Measurements from ENCODE around the gene DTD1. TPM values are rescaled to one million over a fixed set of nuclear protein-coding genes. Genes with fewer than 3 reads are reported as not detected.

Gene DTD1
- total RNA-seq, 1 donor from 2014 or later = 5.6 TPM

DNA sequence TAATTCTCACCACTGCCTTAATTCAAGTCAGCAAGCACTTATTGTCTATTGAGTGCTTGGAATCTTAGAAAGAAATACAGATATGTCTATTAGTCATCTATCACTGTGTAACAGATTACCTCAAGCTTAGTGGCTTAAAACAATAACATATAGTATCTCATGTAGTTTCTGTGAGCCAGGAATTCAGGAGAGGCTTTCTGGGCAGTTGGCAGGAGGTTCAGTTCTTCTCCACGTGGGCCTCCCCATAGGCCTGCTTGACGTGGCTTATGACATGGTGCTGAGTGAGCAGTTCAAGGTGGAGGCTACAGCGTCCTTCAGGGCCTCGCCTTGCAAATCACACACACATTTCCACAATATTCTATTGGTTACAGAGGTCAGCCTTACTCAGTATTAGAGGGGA lies 69.7 kb downstream of the DTD1 start:
- ATAC-seq (no peak), DNase-seq (ENCODE audit: low spot score) (no peak)

GRCh38 chr20:18662279-18663040 lies 74.6 kb downstream of the DTD1 start:
- no peak for ATAC-seq

GRCh38 chr20:18663932-18664331 lies 76.1 kb downstream of the DTD1 start:
- DNase-seq (ENCODE audit: low spot score) (no peak), ATAC-seq (no peak)

More at GRCh38 chr20:18662279-18663040, 74.6 kb downstream of the DTD1 start:
- no peak for DNase-seq (ENCODE audit: low spot score)

- no peak for ATAC-seq
- no peak for DNase-seq (ENCODE audit: low spot score)
These were observed 77.3 kb downstream of the DTD1 start for GRCh38 chr20:18665135-18665534.

GRCh38 chr20:18666803-18667415 lies 79.1 kb downstream of the DTD1 start:
- ATAC-seq (no peak), DNase-seq (ENCODE audit: low spot score) (no peak)

GRCh38 chr20:18669241-18670019 lies 81.6 kb downstream of the DTD1 start:
- DNase-seq (ENCODE audit: low spot score) (no peak), ATAC-seq (no peak)

DNA sequence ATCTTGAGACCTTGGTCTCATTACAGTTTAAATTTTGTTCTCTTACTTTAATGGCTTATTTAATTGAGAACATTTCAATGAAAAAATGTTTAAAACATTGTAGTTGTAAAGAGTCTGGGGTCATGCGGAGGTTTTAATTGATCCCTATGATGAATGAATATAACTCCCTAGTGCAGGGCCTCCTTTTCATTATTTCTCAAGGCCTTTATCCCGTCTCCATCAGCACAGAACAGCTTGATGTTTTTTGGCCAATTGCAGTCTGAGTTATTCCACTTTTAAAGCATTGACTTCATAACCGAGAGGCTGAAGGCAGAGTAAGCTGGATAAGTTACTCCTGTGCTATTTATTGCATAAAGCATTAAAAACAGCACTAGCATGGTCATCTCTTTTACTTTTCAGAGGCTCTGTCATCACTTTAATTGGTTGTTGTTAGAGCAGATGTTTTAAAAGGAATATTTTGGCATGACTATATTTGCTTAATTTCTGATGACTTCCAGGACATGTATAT lies 83.4 kb downstream of the DTD1 start:
- no peak for ATAC-seq

DNA sequence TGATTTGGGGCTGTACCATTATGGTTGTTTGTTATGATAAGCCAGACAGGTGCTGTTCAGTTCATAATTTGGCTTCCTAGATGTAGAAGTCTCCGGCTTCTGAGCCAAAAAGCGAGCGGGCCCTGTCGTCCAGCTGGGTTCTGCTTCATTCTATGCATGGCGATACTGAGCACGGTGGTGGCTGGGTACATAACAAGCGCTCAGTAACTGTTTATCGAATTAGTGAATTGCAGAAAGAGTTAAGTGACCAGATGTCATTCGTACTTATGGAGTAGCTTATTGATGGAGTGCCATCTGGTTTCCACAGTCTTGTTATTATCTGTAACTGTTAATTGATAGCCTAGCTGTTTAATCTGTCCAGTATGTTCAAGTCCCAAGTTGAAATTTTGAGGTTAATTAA lies 85.0 kb downstream of the DTD1 start:
- no peak for DNase-seq (ENCODE audit: low spot score)
- no peak for ATAC-seq

More for the DNA sequence above, 83.4 kb downstream of the DTD1 start:
- DNase-seq (ENCODE audit: low spot score) = no peak

DNA sequence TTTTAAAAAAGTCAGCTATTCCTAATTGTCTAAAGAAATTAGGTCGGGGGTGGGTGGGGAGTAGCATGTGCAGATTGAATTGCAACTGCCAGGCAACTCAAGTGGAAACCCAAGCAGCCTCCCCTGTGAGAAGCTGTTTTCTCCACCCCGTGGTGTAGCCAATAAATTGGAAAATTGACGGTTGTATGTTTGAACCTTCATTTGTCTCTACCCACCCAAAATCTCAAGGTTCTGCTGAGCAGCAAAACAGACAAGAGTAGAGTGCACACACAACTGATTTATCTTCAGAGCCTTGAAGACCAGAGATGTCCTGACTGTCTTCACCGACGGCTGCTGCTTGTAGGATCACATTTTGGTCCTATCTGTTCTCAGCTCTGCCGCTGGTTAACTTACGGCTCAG lies 88.5 kb downstream of the DTD1 start:
- no peak for ATAC-seq
- DNase-seq (ENCODE audit: low spot score) = no peak

DNA sequence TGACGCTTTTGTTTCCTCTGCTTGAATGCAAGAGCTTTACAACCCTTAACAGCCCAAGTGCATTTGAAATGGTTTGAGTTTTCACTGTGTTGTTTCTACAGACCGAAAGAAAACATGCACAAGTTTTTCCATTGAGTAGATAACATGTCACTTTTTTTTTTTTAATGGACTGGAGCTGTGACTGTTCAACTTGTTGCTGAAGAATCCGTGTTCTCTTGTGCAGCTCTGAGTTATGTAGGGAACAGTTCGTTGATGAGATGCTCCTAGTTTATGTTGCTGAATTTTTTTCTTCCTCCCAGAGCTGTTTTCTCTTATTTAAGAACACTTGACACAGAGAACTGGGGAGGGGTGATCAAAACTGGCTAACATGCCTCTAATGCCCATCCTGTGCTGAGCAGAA lies 89.3 kb downstream of the DTD1 start:
- no peak for ATAC-seq
- no peak for DNase-seq (ENCODE audit: low spot score)

- no peak for ATAC-seq
These were observed 90.9 kb downstream of the DTD1 start for GRCh38 chr20:18678549-18679419.

DNA sequence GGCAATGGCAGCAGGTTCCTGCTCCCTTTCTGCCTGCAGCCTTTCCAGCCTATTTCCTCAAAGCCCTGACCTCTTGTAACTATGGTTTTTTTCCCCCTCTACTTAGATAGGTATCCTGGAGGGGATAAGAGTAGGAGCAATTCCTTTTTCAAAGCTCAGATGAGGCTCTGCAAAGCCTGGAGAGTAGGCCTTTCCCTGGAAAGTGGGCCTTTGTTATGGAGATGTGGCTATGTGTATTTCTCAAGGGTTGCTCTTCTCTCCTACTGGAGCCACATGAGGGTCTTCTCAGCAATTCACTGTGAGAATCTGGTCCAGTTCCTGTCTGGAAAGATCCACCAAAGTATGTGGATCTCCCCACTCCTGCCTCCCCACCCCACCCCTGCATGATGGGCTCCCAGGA lies 96.0 kb downstream of the DTD1 start:
- no peak for DNase-seq (ENCODE audit: low spot score)
- no peak for ATAC-seq

More at GRCh38 chr20:18678549-18679419, 90.9 kb downstream of the DTD1 start:
- DNase-seq (ENCODE audit: low spot score) = no peak

- ATAC-seq (no peak), DNase-seq (ENCODE audit: low spot score) (no peak)
These were observed 96.9 kb downstream of the DTD1 start for GRCh38 chr20:18684775-18685174.

DNA sequence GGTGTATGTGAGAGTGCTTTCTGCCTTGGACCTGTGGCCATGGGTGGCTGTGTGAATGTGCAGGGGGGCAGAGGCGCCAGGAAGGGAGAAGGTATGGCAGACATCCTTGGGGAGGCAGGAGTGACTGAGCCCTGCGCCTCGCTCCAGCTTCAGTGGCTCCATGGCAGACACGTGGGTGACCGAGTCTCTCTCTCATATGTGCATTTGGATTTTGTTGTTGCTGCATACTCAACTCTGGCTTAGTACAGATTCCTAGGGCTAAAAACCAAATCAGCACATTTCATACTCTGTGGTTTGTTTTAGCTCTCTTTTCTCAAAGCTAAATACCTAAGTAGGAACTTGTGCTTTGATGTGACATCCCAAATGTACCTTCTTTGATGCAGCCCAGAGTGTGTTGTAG lies 97.6 kb downstream of the DTD1 start:
- no peak for ATAC-seq
- no peak for DNase-seq (ENCODE audit: low spot score)

- no peak for DNase-seq (ENCODE audit: low spot score)
These were observed 98.8 kb downstream of the DTD1 start for GRCh38 chr20:18686696-18687095.

DNA sequence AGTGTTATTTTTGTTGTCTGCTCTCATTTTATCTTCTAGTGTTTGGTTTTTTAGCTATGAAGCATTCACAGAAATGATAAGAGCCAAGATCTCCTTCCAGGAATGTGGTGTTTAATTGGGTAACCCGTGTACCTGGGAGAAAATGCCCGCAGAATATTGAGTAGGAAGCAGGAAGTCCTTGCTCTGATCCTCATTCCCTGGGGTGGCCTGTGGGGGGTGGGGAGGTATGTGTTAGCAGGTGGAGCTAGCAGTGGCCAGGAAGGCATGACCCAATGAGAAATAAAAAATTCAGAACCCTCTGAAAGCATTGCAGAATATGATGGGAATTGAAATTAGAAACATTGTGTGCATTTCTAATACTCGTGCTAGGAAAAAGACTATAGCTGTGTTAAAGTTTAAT lies 100.8 kb downstream of the DTD1 start:
- ATAC-seq (no peak), DNase-seq (ENCODE audit: low spot score) (no peak)

More at GRCh38 chr20:18686696-18687095, 98.8 kb downstream of the DTD1 start:
- ATAC-seq = no peak

- ATAC-seq = no peak
- no peak for DNase-seq (ENCODE audit: low spot score)
These were observed 101.7 kb downstream of the DTD1 start for GRCh38 chr20:18689557-18689956.

GRCh38 chr20:18692447-18692846 lies 104.6 kb downstream of the DTD1 start:
- DNase-seq (ENCODE audit: low spot score) (no peak), ATAC-seq (no peak)

DNA sequence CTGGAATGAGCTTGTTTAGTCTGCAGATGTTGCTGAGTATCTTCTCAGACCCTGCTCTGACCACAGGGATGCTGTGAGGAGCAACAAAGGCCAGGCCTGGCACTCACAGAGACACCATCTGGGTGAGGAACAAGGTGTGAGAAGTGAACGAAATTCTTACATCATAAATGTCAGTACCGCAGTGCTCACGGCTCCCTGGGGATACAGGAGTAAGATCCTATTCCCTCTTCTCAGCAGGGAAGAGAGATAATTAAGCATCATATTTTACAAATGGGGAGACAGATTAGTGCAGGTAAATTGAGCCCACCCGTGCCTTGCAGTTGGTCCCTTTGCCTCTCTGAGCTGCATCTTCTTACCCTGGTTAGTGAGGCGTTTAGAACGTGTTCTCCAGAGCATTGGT lies 106.2 kb downstream of the DTD1 start:
- DNase-seq (ENCODE audit: low spot score) (no peak), ATAC-seq (no peak)

- ATAC-seq (no peak), DNase-seq (ENCODE audit: low spot score) (no peak)
These were observed 107.3 kb downstream of the DTD1 start for GRCh38 chr20:18695175-18695574.
